ENCODE data around the gene FAM98B. TPM values are rescaled to one million over a fixed set of nuclear protein-coding genes. Genes with fewer than 3 reads are reported as not detected.

FAM98B gene
- total and polyA plus RNA-seq, 9 of the 15 experiments (the other 6 are each of a cell fraction or from before 2014, with no cell fraction given) = 3.1 to 42.0 (median 9.4) TPM

- TF ChIP-seq ZC3H8 (IDR thresholded peaks at IDR 0.05) (no peak), PRPF4 (IDR thresholded peaks at IDR 0.05; ENCODE audit: insufficient read depth, low read depth, low read length, poor library complexity, severe bottlenecking) (no peak), NRF1 (conservative IDR thresholded peaks at IDR 0.05 in 1 of 2, IDR thresholded peaks at IDR 0.05 in 1 of 2) (peak in 1 of 2 experiments; percentile 22; a peak in 1 of 4 replicates), ZNF780A (CRISPR knock-in tag; IDR thresholded peaks at IDR 0.05) (no peak), EZH2 (IDR thresholded peaks at IDR 0.05; ENCODE audit: borderline replicate concordance, low read depth, low read length) (no peak), CTBP1 (IDR thresholded peaks at IDR 0.05; ENCODE audit: borderline replicate concordance) (peak; percentile 72), KAT2B (IDR thresholded peaks at IDR 0.05; ENCODE audit: low read depth, low read length) (no peak), CBX1 (IDR thresholded peaks at IDR 0.05; ENCODE audit: low read depth) (peak; percentile 96), FOXA1 (IDR thresholded peaks at IDR 0.05; ENCODE audit: borderline replicate concordance) (no peak), ZBTB9 (CRISPR knock-in tag; IDR thresholded peaks at IDR 0.05) (peak; percentile 63; the same call in 1 of the 2 replicates), ESRRB (CRISPR knock-in tag; IDR thresholded peaks at IDR 0.05; ENCODE audit: borderline replicate concordance) (no peak), MAFK (IDR thresholded peaks at IDR 0.05; ENCODE audit: low read length) (no peak), ZFPM2 (CRISPR knock-in tag; IDR thresholded peaks at IDR 0.05) (no peak), CCNT2 (IDR thresholded peaks at IDR 0.05; ENCODE audit: borderline replicate concordance, extremely low read depth, insufficient read length, low read depth, low read length) (peak; percentile 22), PBX2 (CRISPR knock-in tag; IDR thresholded peaks at IDR 0.05; ENCODE audit: low read depth) (no peak), PBX2 (tag; conservative IDR thresholded peaks at IDR 0.05; ENCODE audit: low read depth) (no peak), ARID4B (CRISPR knock-in tag; IDR thresholded peaks at IDR 0.05) (no peak), ZKSCAN3 (CRISPR knock-in tag; IDR thresholded peaks at IDR 0.05) (peak; percentile 53; the same call in 1 of the 2 replicates), SRSF1 (IDR thresholded peaks at IDR 0.05; ENCODE audit: low read depth, low read length) (0 out of 2 replicates have a peak, but pooled peaks have one; percentile 69), MECOM (CRISPR knock-in tag; IDR thresholded peaks at IDR 0.05) (no peak), ZNF12 (CRISPR knock-in tag; IDR thresholded peaks at IDR 0.05) (peak; percentile 16; the same call in 1 of the 2 replicates)
Observed at GRCh38 chr15:38453971-38454695, at the start of gene FAM98B (continued).
